Renal cortex interstitium (tissue), 11 donors: ENCODE measurements around the gene ADGRL2. TPM values are rescaled to one million over a fixed set of nuclear protein-coding genes. Genes with fewer than 3 reads are reported as not detected.
A peak's percentile ranks its signal among the peaks of the same experiment; 100 is the strongest.

ENCODE experiments used
- DNase-seq, 11 donors: peaks; one replicate each; pipeline ENCODE4 v3.0.0-alpha.2; 2013; ENCODE audit warnings: low read depth in 9 of 11, low spot score in 4 of 11; ENCODE audit errors: extremely low read depth in 1 of 11
- polyA plus RNA-seq, 3 donors: library from polyadenylated mRNA; unstranded; fragments of 120-200 nt; gene quantifications; one replicate each; pipeline ENCODE4 v1.2.1, GENCODE V29; 2013; ENCODE audit not compliant: insufficient read length in 3 of 3

ADGRL2 gene
- polyA plus RNA-seq, 3 donors: 158 to 203 (median 162) TPM

GRCh38 chr1:82018319-82018718 lies 217.6 kb downstream of the ADGRL2 start:
- no peak for DNase-seq

GRCh38 chr1:82019508-82019907 lies 218.8 kb downstream of the ADGRL2 start:
- no peak for DNase-seq

DNA sequence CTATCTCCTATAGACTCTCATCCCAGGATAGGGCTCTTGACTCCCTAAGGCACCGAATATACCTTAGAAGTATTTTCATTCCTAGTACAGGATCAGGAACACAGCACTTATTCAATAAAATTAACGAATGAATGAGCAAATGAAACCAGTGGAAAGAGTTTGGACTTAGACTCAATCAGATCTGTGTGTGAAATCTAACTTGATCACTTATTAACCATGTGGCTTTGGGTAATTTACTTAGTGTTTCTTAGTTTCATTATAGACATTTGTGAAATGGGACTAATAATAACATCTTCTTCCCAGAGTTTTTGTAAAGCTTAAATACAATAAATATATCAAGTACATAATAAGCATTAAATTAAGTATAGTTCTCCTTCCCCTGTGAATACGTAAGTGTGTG lies 230.1 kb downstream of the ADGRL2 start:
- DNase-seq: no peak

- peak in 7 of 11 donors; percentile 5 to 20 (median 12) for DNase-seq
These were observed 231.3 kb downstream of the ADGRL2 start for GRCh38 chr1:82032068-82032467.

GRCh38 chr1:82034812-82035211 lies 234.1 kb downstream of the ADGRL2 start:
- DNase-seq: no peak
